ENCODE measurements around the gene MBLAC2.

MBLAC2 gene

GRCh38 chr5:90477621-90478215, 3.1 kb upstream of the MBLAC2 start:
- Mint-ChIP-seq H3K27ac (no peak overlapping the region), H3K4me1 (peaks cover 29% of the 10 kb centered on the region), H3K9me3 (no peaks in the 10 kb centered on the region), H3K27me3 (no peaks in the 10 kb centered on the region), H3K36me3 (ENCODE audit: low read depth) (peaks cover 21% of the 10 kb centered on the region), H3K4me3 (no peak overlapping the region)
- ATAC-seq, result no peak
- no peak for DNase-seq

GRCh38 chr5:90477073-90477472, 2.5 kb upstream of the MBLAC2 start:
- Mint-ChIP-seq H3K27ac (no peak overlapping the region), H3K9me3 (no peaks in the 10 kb centered on the region), H3K36me3 (ENCODE audit: low read depth) (peaks cover 18% of the 10 kb centered on the region), H3K4me3 (no peak overlapping the region), H3K27me3 (no peaks in the 10 kb centered on the region), H3K4me1 (peaks cover 33% of the 10 kb centered on the region)
- ATAC-seq (no peak), DNase-seq (no peak)

- ATAC-seq (no peak), DNase-seq (no peak)
- no peak overlapping the region for H3K27ac Mint-ChIP-seq
- H3K4me3 Mint-ChIP-seq, result peak overlapping the region; percentile 89
- peaks cover 17% of the 10 kb centered on the region for H3K36me3 Mint-ChIP-seq (ENCODE audit: low read depth)
- H3K27me3 Mint-ChIP-seq, result no peaks in the 10 kb centered on the region
- H3K9me3 Mint-ChIP-seq, result no peaks in the 10 kb centered on the region
- H3K4me1 Mint-ChIP-seq, result peaks cover 35% of the 10 kb centered on the region
These were observed 1.8 kb upstream of the MBLAC2 start for GRCh38 chr5:90476391-90476790.

- peaks cover 23% of the 10 kb centered on the region for H3K36me3 Mint-ChIP-seq (ENCODE audit: low read depth)
- DNase-seq, result no peak
- no peak for ATAC-seq
- peak overlapping the region; percentile 89 for H3K4me3 Mint-ChIP-seq
- no peaks in the 10 kb centered on the region for H3K27me3 Mint-ChIP-seq
- peak overlapping the region; percentile 87 for H3K27ac Mint-ChIP-seq
- H3K4me1 Mint-ChIP-seq, result peaks cover 36% of the 10 kb centered on the region
- peaks cover 5% of the 10 kb centered on the region for H3K9me3 Mint-ChIP-seq
These were observed 937 bp upstream of the MBLAC2 start for GRCh38 chr5:90475436-90475980.

GRCh38 chr5:90473396-90474234, 956 bp downstream of the MBLAC2 start:
- DNase-seq (peak; percentile 27), ATAC-seq (peak; percentile 2)
- Mint-ChIP-seq H3K4me1 (peaks cover 38% of the 10 kb centered on the region), H3K9me3 (peaks cover 16% of the 10 kb centered on the region), H3K4me3 (peak overlapping the region; percentile 89), H3K36me3 (ENCODE audit: low read depth) (peaks cover 40% of the 10 kb centered on the region), H3K27ac (peak overlapping the region; percentile 87), H3K27me3 (no peaks in the 10 kb centered on the region)

- H3K4me1 Mint-ChIP-seq, result peaks cover 38% of the 10 kb centered on the region
- no peaks in the 10 kb centered on the region for H3K27me3 Mint-ChIP-seq
- ATAC-seq (no peak), DNase-seq (no peak)
- peak overlapping the region; percentile 87 for H3K27ac Mint-ChIP-seq
- H3K36me3 Mint-ChIP-seq (ENCODE audit: low read depth), result peaks cover 42% of the 10 kb centered on the region
- peak overlapping the region; percentile 89 for H3K4me3 Mint-ChIP-seq
- H3K9me3 Mint-ChIP-seq, result peaks cover 23% of the 10 kb centered on the region
These were observed 1.7 kb downstream of the MBLAC2 start for GRCh38 chr5:90472783-90473395.

- Mint-ChIP-seq H3K9me3 (no peaks in the 10 kb centered on the region), H3K36me3 (ENCODE audit: low read depth) (peaks cover 2% of the 10 kb centered on the region), H3K4me3 (no peak overlapping the region), H3K4me1 (no peaks in the 10 kb centered on the region), H3K27ac (no peak overlapping the region), H3K27me3 (no peaks in the 10 kb centered on the region)
- ATAC-seq, result no peak
- DNase-seq, result no peak
These were observed 13.3 kb downstream of the MBLAC2 start for GRCh38 chr5:90461288-90461687.

GRCh38 chr5:90446961-90447360, 27.6 kb downstream of the MBLAC2 start:
- DNase-seq (no peak), ATAC-seq (no peak)
- Mint-ChIP-seq H3K27me3 (no peaks in the 10 kb centered on the region), H3K27ac (no peak overlapping the region), H3K4me1 (no peaks in the 10 kb centered on the region), H3K4me3 (no peak overlapping the region), H3K36me3 (ENCODE audit: low read depth) (no peaks in the 10 kb centered on the region), H3K9me3 (no peaks in the 10 kb centered on the region)

GRCh38 chr5:90440644-90441043, 33.9 kb downstream of the MBLAC2 start:
- Mint-ChIP-seq H3K27ac (no peak overlapping the region), H3K4me3 (no peak overlapping the region), H3K4me1 (peaks cover 10% of the 10 kb centered on the region), H3K36me3 (ENCODE audit: low read depth) (no peaks in the 10 kb centered on the region), H3K27me3 (peaks cover 3% of the 10 kb centered on the region), H3K9me3 (no peaks in the 10 kb centered on the region)
- DNase-seq (no peak), ATAC-seq (no peak)

GRCh38 chr5:90438100-90438499, 36.5 kb downstream of the MBLAC2 start:
- no peak overlapping the region for H3K4me3 Mint-ChIP-seq
- ATAC-seq (no peak), DNase-seq (no peak)
- H3K27me3 Mint-ChIP-seq, result peaks cover 3% of the 10 kb centered on the region
- no peaks in the 10 kb centered on the region for H3K9me3 Mint-ChIP-seq
- no peaks in the 10 kb centered on the region for H3K36me3 Mint-ChIP-seq (ENCODE audit: low read depth)
- H3K4me1 Mint-ChIP-seq, result peaks cover 10% of the 10 kb centered on the region
- no peak overlapping the region for H3K27ac Mint-ChIP-seq

GRCh38 chr5:90437663-90438062, 36.9 kb downstream of the MBLAC2 start:
- H3K27ac Mint-ChIP-seq, result no peak overlapping the region
- ATAC-seq (no peak), DNase-seq (no peak)
- peaks cover 3% of the 10 kb centered on the region for H3K27me3 Mint-ChIP-seq
- no peaks in the 10 kb centered on the region for H3K36me3 Mint-ChIP-seq (ENCODE audit: low read depth)
- no peaks in the 10 kb centered on the region for H3K9me3 Mint-ChIP-seq
- no peak overlapping the region for H3K4me3 Mint-ChIP-seq
- H3K4me1 Mint-ChIP-seq, result peaks cover 10% of the 10 kb centered on the region

- Mint-ChIP-seq H3K4me1 (no peaks in the 10 kb centered on the region), H3K4me3 (no peak overlapping the region), H3K27me3 (peaks cover 5% of the 10 kb centered on the region), H3K27ac (no peak overlapping the region), H3K36me3 (ENCODE audit: low read depth) (no peaks in the 10 kb centered on the region), H3K9me3 (no peaks in the 10 kb centered on the region)
- DNase-seq, result peak; percentile 52
- ATAC-seq, result no peak
These were observed 40.4 kb downstream of the MBLAC2 start for GRCh38 chr5:90434116-90434714.

- Mint-ChIP-seq H3K4me1 (no peaks in the 10 kb centered on the region), H3K27me3 (peaks cover 10% of the 10 kb centered on the region), H3K9me3 (no peaks in the 10 kb centered on the region), H3K36me3 (ENCODE audit: low read depth) (no peaks in the 10 kb centered on the region), H3K4me3 (no peak overlapping the region), H3K27ac (no peak overlapping the region)
- no peak for DNase-seq
- no peak for ATAC-seq
These were observed 50.3 kb downstream of the MBLAC2 start for GRCh38 chr5:90424245-90424644.

- H3K27ac Mint-ChIP-seq, result no peak overlapping the region
- DNase-seq (no peak), ATAC-seq (no peak)
- no peak overlapping the region for H3K4me3 Mint-ChIP-seq
- H3K4me1 Mint-ChIP-seq, result no peaks in the 10 kb centered on the region
- H3K9me3 Mint-ChIP-seq, result no peaks in the 10 kb centered on the region
- H3K36me3 Mint-ChIP-seq (ENCODE audit: low read depth), result no peaks in the 10 kb centered on the region
- peaks cover 10% of the 10 kb centered on the region for H3K27me3 Mint-ChIP-seq
These were observed 53.4 kb downstream of the MBLAC2 start for GRCh38 chr5:90421136-90421535.
